Progenitor cell of endocrine pancreas (in vitro differentiated cells): Measurements from ENCODE around the gene TFDP1. TPM values are rescaled to one million over a fixed set of nuclear protein-coding genes. Genes with fewer than 3 reads are reported as not detected.

Source experiments
- DNase-seq: peaks from one replicate; pipeline ENCODE4 v3.0.0; 2021; ENCODE audit warnings: low spot score; ENCODE audit not compliant: unreplicated experiment
- H3K27ac Mint-ChIP-seq: 2 replicates; pipeline ENCODE4 v1.8.0; 2021; ENCODE audit warnings: mild to moderate bottlenecking, moderate library complexity, mixed read lengths
- H3K27me3 Mint-ChIP-seq: 2 replicates; pipeline ENCODE4 v1.8.0; 2021; ENCODE audit warnings: mixed read lengths
- H3K36me3 Mint-ChIP-seq: 2 replicates; pipeline ENCODE4 v1.8.0; 2022; ENCODE audit warnings: mixed read lengths; ENCODE audit not compliant: insufficient read depth
- H3K4me1 Mint-ChIP-seq: 2 replicates; pipeline ENCODE4 v1.8.0; 2021; ENCODE audit warnings: low read depth, mixed read lengths
- H3K4me3 Mint-ChIP-seq: 2 replicates; pipeline ENCODE4 v1.8.0; 2021; ENCODE audit warnings: low read depth, mild to moderate bottlenecking, moderate library complexity, mixed read lengths
- H3K9me3 Mint-ChIP-seq: 2 replicates; pipeline ENCODE4 v1.8.0; 2021; ENCODE audit warnings: low read depth, mixed read lengths
- CTCF ChIP-seq: fragments of 200-600 bp; sonication (generic); IDR thresholded peaks from one replicate; pipeline ENCODE4 v1.5.0; 2021; ENCODE audit warnings: antibody characterized with exemption, mild to moderate bottlenecking; ENCODE audit not compliant: unreplicated experiment
- total RNA-seq: library from RNA; stranded (reverse); gene quantifications from 2 replicates; pipeline ENCODE4 v1.2.1, GENCODE V29; 2021

The TFDP1 gene
- total RNA-seq, 1 donor from 2014 or later, result 58.2 TPM

GRCh38 chr13:113629866-113630265 is 45.3 kb downstream of the TFDP1 start:
- no peak overlapping the region for H3K4me3 Mint-ChIP-seq
- no peaks in the 10 kb centered on the region for H3K27me3 Mint-ChIP-seq
- no peak for TF ChIP-seq CTCF

GRCh38 chr13:113630296-113630695 is 45.7 kb downstream of the TFDP1 start:
- no peak for TF ChIP-seq CTCF
- Mint-ChIP-seq H3K27me3 (no peaks in the 10 kb centered on the region), H3K36me3 (peaks cover 25% of the 10 kb centered on the region)

More at GRCh38 chr13:113629866-113630265, 45.3 kb downstream of the TFDP1 start:
- Mint-ChIP-seq H3K36me3 (peaks cover 25% of the 10 kb centered on the region), H3K4me1 (no peaks in the 10 kb centered on the region), H3K9me3 (no peaks in the 10 kb centered on the region), H3K27ac (no peak overlapping the region)
- no peak for DNase-seq

GRCh38 chr13:113630804-113631203 is 46.3 kb downstream of the TFDP1 start:
- Mint-ChIP-seq H3K9me3 (no peaks in the 10 kb centered on the region), H3K27me3 (no peaks in the 10 kb centered on the region), H3K4me3 (no peak overlapping the region), H3K36me3 (peaks cover 26% of the 10 kb centered on the region), H3K27ac (no peak overlapping the region), H3K4me1 (no peaks in the 10 kb centered on the region)
- DNase-seq, result no peak
- TF ChIP-seq CTCF, result no peak

More at GRCh38 chr13:113630296-113630695, 45.7 kb downstream of the TFDP1 start:
- H3K27ac Mint-ChIP-seq, result no peak overlapping the region
- H3K4me1 Mint-ChIP-seq, result no peaks in the 10 kb centered on the region
- H3K4me3 Mint-ChIP-seq, result no peak overlapping the region
- H3K9me3 Mint-ChIP-seq, result no peaks in the 10 kb centered on the region
- DNase-seq, result no peak

- no peaks in the 10 kb centered on the region for H3K27me3 Mint-ChIP-seq
- H3K4me3 Mint-ChIP-seq, result no peak overlapping the region
- DNase-seq, result no peak
- H3K27ac Mint-ChIP-seq, result no peak overlapping the region
- H3K9me3 Mint-ChIP-seq, result no peaks in the 10 kb centered on the region
- H3K4me1 Mint-ChIP-seq, result no peaks in the 10 kb centered on the region
- H3K36me3 Mint-ChIP-seq, result peaks cover 30% of the 10 kb centered on the region
- no peak for TF ChIP-seq CTCF
Measured at GRCh38 chr13:113631341-113632095, 47.0 kb downstream of the TFDP1 start.

- TF ChIP-seq CTCF, result no peak
- Mint-ChIP-seq H3K4me3 (no peak overlapping the region), H3K36me3 (peaks cover 34% of the 10 kb centered on the region), H3K9me3 (no peaks in the 10 kb centered on the region), H3K27me3 (no peaks in the 10 kb centered on the region), H3K4me1 (no peaks in the 10 kb centered on the region), H3K27ac (no peak overlapping the region)
- DNase-seq, result no peak
Measured at GRCh38 chr13:113632706-113633484, 48.3 kb downstream of the TFDP1 start.
